ENCODE measurements around the gene CCDC137. TPM values are rescaled to one million over a fixed set of nuclear protein-coding genes. Genes with fewer than 3 reads are reported as not detected.

Gene CCDC137
- total and polyA plus RNA-seq, 2 of the 13 experiments (the other 11 are each of a cell fraction or from before 2014, with no cell fraction given): 14.6 to 39.1 TPM

DNA sequence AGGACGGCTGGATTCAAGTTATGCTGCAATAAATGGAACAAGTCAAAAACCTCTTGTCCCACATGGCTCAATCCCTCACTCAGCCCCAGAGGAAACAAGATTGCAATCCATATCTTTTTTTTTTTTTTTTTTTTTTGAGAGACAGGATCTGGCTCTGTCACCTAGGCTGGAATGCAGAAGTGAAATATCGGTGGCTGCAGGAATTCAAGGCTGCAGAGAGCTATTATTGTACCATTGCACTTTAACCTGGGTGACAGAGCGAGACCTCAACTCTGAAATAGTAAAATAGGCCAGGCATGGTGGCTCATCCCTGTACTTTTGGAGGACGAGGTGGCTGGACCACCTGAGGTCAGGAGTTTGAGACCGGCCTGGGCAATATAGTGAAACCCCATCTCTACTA lies 7.5 kb upstream of the CCDC137 start (continued):
- TF ChIP-seq, protein P1, sequence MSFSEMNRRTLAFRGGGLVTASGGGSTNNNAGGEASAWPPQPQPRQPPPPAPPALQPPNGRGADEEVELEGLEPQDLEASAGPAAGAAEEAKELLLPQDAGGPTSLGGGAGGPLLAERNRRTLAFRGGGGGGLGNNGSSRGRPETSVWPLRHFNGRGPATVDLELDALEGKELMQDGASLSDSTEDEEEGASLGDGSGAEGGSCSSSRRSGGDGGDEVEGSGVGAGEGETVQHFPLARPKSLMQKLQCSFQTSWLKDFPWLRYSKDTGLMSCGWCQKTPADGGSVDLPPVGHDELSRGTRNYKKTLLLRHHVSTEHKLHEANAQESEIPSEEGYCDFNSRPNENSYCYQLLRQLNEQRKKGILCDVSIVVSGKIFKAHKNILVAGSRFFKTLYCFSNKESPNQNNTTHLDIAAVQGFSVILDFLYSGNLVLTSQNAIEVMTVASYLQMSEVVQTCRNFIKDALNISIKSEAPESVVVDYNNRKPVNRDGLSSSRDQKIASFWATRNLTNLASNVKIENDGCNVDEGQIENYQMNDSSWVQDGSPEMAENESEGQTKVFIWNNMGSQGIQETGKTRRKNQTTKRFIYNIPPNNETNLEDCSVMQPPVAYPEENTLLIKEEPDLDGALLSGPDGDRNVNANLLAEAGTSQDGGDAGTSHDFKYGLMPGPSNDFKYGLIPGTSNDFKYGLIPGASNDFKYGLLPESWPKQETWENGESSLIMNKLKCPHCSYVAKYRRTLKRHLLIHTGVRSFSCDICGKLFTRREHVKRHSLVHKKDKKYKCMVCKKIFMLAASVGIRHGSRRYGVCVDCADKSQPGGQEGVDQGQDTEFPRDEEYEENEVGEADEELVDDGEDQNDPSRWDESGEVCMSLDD (CRISPR knock-in tag; IDR thresholded peaks at IDR 0.05; ENCODE audit: borderline replicate concordance): no peak
- TF ChIP-seq, protein P2, sequence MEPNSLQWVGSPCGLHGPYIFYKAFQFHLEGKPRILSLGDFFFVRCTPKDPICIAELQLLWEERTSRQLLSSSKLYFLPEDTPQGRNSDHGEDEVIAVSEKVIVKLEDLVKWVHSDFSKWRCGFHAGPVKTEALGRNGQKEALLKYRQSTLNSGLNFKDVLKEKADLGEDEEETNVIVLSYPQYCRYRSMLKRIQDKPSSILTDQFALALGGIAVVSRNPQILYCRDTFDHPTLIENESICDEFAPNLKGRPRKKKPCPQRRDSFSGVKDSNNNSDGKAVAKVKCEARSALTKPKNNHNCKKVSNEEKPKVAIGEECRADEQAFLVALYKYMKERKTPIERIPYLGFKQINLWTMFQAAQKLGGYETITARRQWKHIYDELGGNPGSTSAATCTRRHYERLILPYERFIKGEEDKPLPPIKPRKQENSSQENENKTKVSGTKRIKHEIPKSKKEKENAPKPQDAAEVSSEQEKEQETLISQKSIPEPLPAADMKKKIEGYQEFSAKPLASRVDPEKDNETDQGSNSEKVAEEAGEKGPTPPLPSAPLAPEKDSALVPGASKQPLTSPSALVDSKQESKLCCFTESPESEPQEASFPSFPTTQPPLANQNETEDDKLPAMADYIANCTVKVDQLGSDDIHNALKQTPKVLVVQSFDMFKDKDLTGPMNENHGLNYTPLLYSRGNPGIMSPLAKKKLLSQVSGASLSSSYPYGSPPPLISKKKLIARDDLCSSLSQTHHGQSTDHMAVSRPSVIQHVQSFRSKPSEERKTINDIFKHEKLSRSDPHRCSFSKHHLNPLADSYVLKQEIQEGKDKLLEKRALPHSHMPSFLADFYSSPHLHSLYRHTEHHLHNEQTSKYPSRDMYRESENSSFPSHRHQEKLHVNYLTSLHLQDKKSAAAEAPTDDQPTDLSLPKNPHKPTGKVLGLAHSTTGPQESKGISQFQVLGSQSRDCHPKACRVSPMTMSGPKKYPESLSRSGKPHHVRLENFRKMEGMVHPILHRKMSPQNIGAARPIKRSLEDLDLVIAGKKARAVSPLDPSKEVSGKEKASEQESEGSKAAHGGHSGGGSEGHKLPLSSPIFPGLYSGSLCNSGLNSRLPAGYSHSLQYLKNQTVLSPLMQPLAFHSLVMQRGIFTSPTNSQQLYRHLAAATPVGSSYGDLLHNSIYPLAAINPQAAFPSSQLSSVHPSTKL (CRISPR knock-in tag; IDR thresholded peaks at IDR 0.05): peak; percentile 55; the same call in 1 of the 2 replicates
- TF ChIP-seq ASH2L (IDR thresholded peaks at IDR 0.05; ENCODE audit: insufficient read length, low read depth, low read length) (peak; percentile 52), ARID4A (CRISPR knock-in tag; IDR thresholded peaks at IDR 0.05; ENCODE audit: borderline replicate concordance) (peak; percentile 23; the same call in 1 of the 2 replicates), ATAD3A (CRISPR knock-in tag; IDR thresholded peaks at IDR 0.05) (no peak), ZNF30 (CRISPR knock-in tag; IDR thresholded peaks at IDR 0.05) (no peak), PHF21A (CRISPR knock-in tag; IDR thresholded peaks at IDR 0.05) (peak; percentile 41; the same call in 1 of the 2 replicates), GABPA (IDR thresholded peaks at IDR 0.05; ENCODE audit: low read depth, low read length) (no peak), GABPA (CRISPR knock-in tag; IDR thresholded peaks at IDR 0.05; ENCODE audit: low read depth) (no peak), ZNF33A (CRISPR knock-in tag; IDR thresholded peaks at IDR 0.05; ENCODE audit: borderline replicate concordance) (no peak), ZNF441 (CRISPR knock-in tag; IDR thresholded peaks at IDR 0.05; ENCODE audit: borderline replicate concordance) (peak; percentile 63; the same call in 1 of the 2 replicates), XRCC5 (optimal IDR thresholded peaks at IDR 0.05; ENCODE audit: low read length) (no peak), RXRA (CRISPR knock-in tag; IDR thresholded peaks at IDR 0.05) (no peak), MIXL1 (CRISPR knock-in tag; IDR thresholded peaks at IDR 0.05) (peak; percentile 45; the same call in 1 of the 2 replicates), ZNF792 (CRISPR knock-in tag; IDR thresholded peaks at IDR 0.05) (peak; percentile 22; the same call in 1 of the 2 replicates), SALL1 (CRISPR knock-in tag; IDR thresholded peaks at IDR 0.05) (peak; percentile 40; the same call in 1 of the 2 replicates), MIER3 (CRISPR knock-in tag; IDR thresholded peaks at IDR 0.05; ENCODE audit: borderline replicate concordance) (no peak), XBP1 (CRISPR knock-in tag; IDR thresholded peaks at IDR 0.05) (no peak)
- TF ChIP-seq, protein P3, sequence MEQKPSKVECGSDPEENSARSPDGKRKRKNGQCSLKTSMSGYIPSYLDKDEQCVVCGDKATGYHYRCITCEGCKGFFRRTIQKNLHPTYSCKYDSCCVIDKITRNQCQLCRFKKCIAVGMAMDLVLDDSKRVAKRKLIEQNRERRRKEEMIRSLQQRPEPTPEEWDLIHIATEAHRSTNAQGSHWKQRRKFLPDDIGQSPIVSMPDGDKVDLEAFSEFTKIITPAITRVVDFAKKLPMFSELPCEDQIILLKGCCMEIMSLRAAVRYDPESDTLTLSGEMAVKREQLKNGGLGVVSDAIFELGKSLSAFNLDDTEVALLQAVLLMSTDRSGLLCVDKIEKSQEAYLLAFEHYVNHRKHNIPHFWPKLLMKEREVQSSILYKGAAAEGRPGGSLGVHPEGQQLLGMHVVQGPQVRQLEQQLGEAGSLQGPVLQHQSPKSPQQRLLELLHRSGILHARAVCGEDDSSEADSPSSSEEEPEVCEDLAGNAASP (CRISPR knock-in tag; IDR thresholded peaks at IDR 0.05; ENCODE audit: borderline replicate concordance): 0 out of 2 replicates have a peak, but pooled peaks have one; percentile 19
